ENCODE measurements around the gene PPP4R1. TPM values are rescaled to one million over a fixed set of nuclear protein-coding genes. Genes with fewer than 3 reads are reported as not detected.

Gene PPP4R1
- total RNA-seq, 1 experiment from 2014 or later: 71.1 TPM

DNA sequence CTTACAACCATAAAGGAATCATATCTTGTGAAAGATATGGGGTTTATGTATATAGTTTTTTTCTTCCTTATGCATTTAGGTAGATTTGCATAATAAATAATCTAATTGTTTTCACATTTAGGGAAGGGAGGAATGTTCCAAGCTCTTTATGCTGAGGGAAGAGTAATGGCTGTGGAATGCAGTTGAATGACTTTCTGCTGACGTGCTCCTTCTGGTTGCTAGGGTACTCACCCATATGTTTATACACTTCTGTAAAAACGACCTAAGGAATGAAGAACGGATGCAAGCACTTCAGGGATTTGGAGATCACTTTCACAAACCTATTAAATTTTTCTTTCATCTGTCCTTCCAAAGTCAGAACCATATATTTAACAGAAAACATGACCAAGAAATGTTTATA lies 29.2 kb upstream of the PPP4R1 start:
- Mint-ChIP-seq H3K27me3 (ENCODE audit: low read depth) (no peaks in the 10 kb centered on the region), H3K4me3 (peak overlapping the region; percentile 12; the same call in 1 of the 2 replicates), H3K36me3 (no peaks in the 10 kb centered on the region), H3K27ac (peak overlapping the region; percentile 95), H3K4me1 (peaks cover 39% of the 10 kb centered on the region), H3K9me3 (peaks cover 3% of the 10 kb centered on the region; the same call in 1 of the 2 replicates)
- ChIA-PET POLR2A (no interaction called here), CTCF (no interaction called here)
- DNase-seq (ENCODE audit: low spot score) (peak; percentile 36), ATAC-seq (peak; percentile 89)
- no peak for TF ChIP-seq ZNF121 (CRISPR knock-in tag; IDR thresholded peaks at IDR 0.05)
- no peak for TF ChIP-seq ZNF263 (CRISPR knock-in tag; IDR thresholded peaks at IDR 0.05; ENCODE audit: low read depth)
- peak; percentile 52; the same call in 1 of the 2 replicates for TF ChIP-seq TEAD1 (CRISPR knock-in tag; IDR thresholded peaks at IDR 0.05)
- TF ChIP-seq, protein P1, sequence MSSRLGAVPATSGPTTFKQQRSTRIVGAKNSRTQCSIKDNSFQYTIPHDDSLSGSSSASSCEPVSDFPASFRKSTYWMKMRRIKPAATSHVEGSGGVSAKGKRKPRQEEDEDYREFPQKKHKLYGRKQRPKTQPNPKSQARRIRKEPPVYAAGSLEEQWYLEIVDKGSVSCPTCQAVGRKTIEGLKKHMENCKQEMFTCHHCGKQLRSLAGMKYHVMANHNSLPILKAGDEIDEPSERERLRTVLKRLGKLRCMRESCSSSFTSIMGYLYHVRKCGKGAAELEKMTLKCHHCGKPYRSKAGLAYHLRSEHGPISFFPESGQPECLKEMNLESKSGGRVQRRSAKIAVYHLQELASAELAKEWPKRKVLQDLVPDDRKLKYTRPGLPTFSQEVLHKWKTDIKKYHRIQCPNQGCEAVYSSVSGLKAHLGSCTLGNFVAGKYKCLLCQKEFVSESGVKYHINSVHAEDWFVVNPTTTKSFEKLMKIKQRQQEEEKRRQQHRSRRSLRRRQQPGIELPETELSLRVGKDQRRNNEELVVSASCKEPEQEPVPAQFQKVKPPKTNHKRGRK (CRISPR knock-in tag; IDR thresholded peaks at IDR 0.05; ENCODE audit: borderline replicate concordance): no peak
- TF ChIP-seq, protein P2, sequence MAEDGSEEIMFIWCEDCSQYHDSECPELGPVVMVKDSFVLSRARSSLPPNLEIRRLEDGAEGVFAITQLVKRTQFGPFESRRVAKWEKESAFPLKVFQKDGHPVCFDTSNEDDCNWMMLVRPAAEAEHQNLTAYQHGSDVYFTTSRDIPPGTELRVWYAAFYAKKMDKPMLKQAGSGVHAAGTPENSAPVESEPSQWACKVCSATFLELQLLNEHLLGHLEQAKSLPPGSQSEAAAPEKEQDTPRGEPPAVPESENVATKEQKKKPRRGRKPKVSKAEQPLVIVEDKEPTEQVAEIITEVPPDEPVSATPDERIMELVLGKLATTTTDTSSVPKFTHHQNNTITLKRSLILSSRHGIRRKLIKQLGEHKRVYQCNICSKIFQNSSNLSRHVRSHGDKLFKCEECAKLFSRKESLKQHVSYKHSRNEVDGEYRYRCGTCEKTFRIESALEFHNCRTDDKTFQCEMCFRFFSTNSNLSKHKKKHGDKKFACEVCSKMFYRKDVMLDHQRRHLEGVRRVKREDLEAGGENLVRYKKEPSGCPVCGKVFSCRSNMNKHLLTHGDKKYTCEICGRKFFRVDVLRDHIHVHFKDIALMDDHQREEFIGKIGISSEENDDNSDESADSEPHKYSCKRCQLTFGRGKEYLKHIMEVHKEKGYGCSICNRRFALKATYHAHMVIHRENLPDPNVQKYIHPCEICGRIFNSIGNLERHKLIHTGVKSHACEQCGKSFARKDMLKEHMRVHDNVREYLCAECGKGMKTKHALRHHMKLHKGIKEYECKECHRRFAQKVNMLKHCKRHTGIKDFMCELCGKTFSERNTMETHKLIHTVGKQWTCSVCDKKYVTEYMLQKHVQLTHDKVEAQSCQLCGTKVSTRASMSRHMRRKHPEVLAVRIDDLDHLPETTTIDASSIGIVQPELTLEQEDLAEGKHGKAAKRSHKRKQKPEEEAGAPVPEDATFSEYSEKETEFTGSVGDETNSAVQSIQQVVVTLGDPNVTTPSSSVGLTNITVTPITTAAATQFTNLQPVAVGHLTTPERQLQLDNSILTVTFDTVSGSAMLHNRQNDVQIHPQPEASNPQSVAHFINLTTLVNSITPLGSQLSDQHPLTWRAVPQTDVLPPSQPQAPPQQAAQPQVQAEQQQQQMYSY (CRISPR knock-in tag; IDR thresholded peaks at IDR 0.05): no peak
- TF ChIP-seq, protein P3, sequence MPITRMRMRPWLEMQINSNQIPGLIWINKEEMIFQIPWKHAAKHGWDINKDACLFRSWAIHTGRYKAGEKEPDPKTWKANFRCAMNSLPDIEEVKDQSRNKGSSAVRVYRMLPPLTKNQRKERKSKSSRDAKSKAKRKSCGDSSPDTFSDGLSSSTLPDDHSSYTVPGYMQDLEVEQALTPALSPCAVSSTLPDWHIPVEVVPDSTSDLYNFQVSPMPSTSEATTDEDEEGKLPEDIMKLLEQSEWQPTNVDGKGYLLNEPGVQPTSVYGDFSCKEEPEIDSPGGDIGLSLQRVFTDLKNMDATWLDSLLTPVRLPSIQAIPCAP (CRISPR knock-in tag; IDR thresholded peaks at IDR 0.05): no peak
- TF ChIP-seq, protein P4, sequence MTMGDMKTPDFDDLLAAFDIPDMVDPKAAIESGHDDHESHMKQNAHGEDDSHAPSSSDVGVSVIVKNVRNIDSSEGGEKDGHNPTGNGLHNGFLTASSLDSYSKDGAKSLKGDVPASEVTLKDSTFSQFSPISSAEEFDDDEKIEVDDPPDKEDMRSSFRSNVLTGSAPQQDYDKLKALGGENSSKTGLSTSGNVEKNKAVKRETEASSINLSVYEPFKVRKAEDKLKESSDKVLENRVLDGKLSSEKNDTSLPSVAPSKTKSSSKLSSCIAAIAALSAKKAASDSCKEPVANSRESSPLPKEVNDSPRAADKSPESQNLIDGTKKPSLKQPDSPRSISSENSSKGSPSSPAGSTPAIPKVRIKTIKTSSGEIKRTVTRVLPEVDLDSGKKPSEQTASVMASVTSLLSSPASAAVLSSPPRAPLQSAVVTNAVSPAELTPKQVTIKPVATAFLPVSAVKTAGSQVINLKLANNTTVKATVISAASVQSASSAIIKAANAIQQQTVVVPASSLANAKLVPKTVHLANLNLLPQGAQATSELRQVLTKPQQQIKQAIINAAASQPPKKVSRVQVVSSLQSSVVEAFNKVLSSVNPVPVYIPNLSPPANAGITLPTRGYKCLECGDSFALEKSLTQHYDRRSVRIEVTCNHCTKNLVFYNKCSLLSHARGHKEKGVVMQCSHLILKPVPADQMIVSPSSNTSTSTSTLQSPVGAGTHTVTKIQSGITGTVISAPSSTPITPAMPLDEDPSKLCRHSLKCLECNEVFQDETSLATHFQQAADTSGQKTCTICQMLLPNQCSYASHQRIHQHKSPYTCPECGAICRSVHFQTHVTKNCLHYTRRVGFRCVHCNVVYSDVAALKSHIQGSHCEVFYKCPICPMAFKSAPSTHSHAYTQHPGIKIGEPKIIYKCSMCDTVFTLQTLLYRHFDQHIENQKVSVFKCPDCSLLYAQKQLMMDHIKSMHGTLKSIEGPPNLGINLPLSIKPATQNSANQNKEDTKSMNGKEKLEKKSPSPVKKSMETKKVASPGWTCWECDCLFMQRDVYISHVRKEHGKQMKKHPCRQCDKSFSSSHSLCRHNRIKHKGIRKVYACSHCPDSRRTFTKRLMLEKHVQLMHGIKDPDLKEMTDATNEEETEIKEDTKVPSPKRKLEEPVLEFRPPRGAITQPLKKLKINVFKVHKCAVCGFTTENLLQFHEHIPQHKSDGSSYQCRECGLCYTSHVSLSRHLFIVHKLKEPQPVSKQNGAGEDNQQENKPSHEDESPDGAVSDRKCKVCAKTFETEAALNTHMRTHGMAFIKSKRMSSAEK (CRISPR knock-in tag; IDR thresholded peaks at IDR 0.05; ENCODE audit: borderline replicate concordance): no peak

DNA sequence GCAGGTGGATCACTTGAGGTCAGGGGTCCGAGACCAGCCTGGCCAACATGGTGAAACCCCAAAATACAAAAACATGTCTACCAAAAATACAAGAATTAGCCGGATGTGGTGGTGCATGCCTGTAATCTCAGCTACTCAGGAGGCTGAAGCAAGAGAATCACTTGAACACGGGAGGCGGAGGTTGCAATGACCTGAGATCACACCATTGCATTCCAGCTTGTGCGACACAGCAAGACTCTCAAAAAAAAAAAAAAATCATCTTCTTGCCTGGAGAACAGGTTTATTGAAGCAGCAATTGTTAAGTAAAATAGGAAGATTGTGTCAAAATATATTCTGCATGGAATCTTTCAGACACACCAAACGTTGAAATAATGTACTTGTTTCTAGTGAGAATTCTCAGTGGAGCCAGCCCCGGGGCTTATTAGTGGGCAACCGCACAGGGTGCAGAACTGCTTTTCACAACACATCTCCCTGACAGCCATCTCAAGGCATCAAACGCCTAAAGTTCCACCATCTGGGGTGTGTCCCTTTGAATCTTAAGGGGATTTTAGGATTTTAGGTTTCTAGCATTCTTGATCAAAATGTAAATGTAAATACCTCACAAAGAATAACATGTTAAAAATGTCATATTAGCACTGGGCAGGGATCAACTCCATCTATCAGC lies 28.6 kb upstream of the PPP4R1 start:
- H3K27me3 Mint-ChIP-seq (ENCODE audit: low read depth): no peaks in the 10 kb centered on the region
- ChIA-PET POLR2A (no interaction called here), CTCF (no interaction called here)
- H3K4me1 Mint-ChIP-seq: peaks cover 44% of the 10 kb centered on the region
- H3K9me3 Mint-ChIP-seq: peaks cover 3% of the 10 kb centered on the region; the same call in 1 of the 2 replicates
- peak overlapping the region; percentile 14; the same call in 1 of the 2 replicates for H3K4me3 Mint-ChIP-seq
- DNase-seq (ENCODE audit: low spot score) (no peak), ATAC-seq (peak; percentile 56)
- H3K27ac Mint-ChIP-seq: peak overlapping the region; percentile 95
- H3K36me3 Mint-ChIP-seq: no peaks in the 10 kb centered on the region
- no peak for TF ChIP-seq EMX1 (CRISPR knock-in tag; IDR thresholded peaks at IDR 0.05)
- no peak for TF ChIP-seq IRF2 (CRISPR knock-in tag; IDR thresholded peaks at IDR 0.05; ENCODE audit: borderline replicate concordance, low read depth)
- TF ChIP-seq FOXK1 (CRISPR knock-in tag; IDR thresholded peaks at IDR 0.05): no peak
- TF ChIP-seq ZNF138 (CRISPR knock-in tag; conservative IDR thresholded peaks at IDR 0.05): no peak
- TF ChIP-seq, protein P5, sequence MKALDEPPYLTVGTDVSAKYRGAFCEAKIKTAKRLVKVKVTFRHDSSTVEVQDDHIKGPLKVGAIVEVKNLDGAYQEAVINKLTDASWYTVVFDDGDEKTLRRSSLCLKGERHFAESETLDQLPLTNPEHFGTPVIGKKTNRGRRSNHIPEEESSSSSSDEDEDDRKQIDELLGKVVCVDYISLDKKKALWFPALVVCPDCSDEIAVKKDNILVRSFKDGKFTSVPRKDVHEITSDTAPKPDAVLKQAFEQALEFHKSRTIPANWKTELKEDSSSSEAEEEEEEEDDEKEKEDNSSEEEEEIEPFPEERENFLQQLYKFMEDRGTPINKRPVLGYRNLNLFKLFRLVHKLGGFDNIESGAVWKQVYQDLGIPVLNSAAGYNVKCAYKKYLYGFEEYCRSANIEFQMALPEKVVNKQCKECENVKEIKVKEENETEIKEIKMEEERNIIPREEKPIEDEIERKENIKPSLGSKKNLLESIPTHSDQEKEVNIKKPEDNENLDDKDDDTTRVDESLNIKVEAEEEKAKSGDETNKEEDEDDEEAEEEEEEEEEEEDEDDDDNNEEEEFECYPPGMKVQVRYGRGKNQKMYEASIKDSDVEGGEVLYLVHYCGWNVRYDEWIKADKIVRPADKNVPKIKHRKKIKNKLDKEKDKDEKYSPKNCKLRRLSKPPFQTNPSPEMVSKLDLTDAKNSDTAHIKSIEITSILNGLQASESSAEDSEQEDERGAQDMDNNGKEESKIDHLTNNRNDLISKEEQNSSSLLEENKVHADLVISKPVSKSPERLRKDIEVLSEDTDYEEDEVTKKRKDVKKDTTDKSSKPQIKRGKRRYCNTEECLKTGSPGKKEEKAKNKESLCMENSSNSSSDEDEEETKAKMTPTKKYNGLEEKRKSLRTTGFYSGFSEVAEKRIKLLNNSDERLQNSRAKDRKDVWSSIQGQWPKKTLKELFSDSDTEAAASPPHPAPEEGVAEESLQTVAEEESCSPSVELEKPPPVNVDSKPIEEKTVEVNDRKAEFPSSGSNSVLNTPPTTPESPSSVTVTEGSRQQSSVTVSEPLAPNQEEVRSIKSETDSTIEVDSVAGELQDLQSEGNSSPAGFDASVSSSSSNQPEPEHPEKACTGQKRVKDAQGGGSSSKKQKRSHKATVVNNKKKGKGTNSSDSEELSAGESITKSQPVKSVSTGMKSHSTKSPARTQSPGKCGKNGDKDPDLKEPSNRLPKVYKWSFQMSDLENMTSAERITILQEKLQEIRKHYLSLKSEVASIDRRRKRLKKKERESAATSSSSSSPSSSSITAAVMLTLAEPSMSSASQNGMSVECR (CRISPR knock-in tag; IDR thresholded peaks at IDR 0.05; ENCODE audit: borderline replicate concordance): no peak
- TF ChIP-seq, protein P6, sequence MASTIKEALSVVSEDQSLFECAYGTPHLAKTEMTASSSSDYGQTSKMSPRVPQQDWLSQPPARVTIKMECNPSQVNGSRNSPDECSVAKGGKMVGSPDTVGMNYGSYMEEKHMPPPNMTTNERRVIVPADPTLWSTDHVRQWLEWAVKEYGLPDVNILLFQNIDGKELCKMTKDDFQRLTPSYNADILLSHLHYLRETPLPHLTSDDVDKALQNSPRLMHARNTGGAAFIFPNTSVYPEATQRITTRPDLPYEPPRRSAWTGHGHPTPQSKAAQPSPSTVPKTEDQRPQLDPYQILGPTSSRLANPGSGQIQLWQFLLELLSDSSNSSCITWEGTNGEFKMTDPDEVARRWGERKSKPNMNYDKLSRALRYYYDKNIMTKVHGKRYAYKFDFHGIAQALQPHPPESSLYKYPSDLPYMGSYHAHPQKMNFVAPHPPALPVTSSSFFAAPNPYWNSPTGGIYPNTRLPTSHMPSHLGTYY (CRISPR knock-in tag; IDR thresholded peaks at IDR 0.05): no peak
